Endothelial cell of umbilical vein (primary cell): ENCODE measurements around the gene LARP1.

Experiments
- CTCF ChIP-seq, 2 donors: IDR thresholded peaks; 1 replicate in 1 of 2; 2 replicates in 1 of 2; pipeline ENCODE4 v1.5.1; 2011; ENCODE audit warnings: low read length in 2 of 2, mild to moderate bottlenecking in 2 of 2, moderate library complexity in 2 of 2, control low read depth in 1 of 2, inconsistent platforms in 1 of 2, low read depth in 1 of 2; ENCODE audit not compliant: insufficient read depth in 1 of 2; ENCODE audit errors: extremely low read depth in 1 of 2
- EZH2 ChIP-seq: IDR thresholded peaks from 2 replicates; pipeline ENCODE4 v1.6.1; 2012; ENCODE audit warnings: borderline replicate concordance, low read depth, mild to moderate bottlenecking, moderate library complexity, low read length, inconsistent platforms; ENCODE audit not compliant: severe bottlenecking
- FOS ChIP-seq: IDR thresholded peaks from 2 replicates; pipeline ENCODE4 v1.6.1; 2011; ENCODE audit warnings: mild to moderate bottlenecking, low read length, moderate library complexity, borderline replicate concordance; ENCODE audit not compliant: insufficient read depth
- JUN ChIP-seq: IDR thresholded peaks from 2 replicates; pipeline ENCODE4 v1.6.1; 2011; ENCODE audit warnings: borderline replicate concordance, low read depth; ENCODE audit not compliant: insufficient read length, insufficient read depth
- MAX ChIP-seq: IDR thresholded peaks from 2 replicates; pipeline ENCODE4 v1.6.1; 2011; ENCODE audit not compliant: insufficient read depth, insufficient read length
- MYC ChIP-seq: IDR thresholded peaks from one replicate; pipeline ENCODE4 v1.6.1; 2011; ENCODE audit warnings: mild to moderate bottlenecking, low read depth, low read length
- POLR2A ChIP-seq: IDR thresholded peaks from 2 replicates; pipeline ENCODE4 v1.6.1; 2012; ENCODE audit warnings: low read depth, mild to moderate bottlenecking, control low read depth, low read length
- POLR2AphosphoS5 ChIP-seq: IDR thresholded peaks from 2 replicates; pipeline ENCODE4 v1.6.1; 2012; ENCODE audit warnings: low read depth, mild to moderate bottlenecking, control low read depth, low read length, moderate library complexity; ENCODE audit not compliant: insufficient read depth

GRCh38 chr5:154797762-154798161, 42.6 kb downstream of the LARP1 start:
- TF ChIP-seq CTCF (IDR thresholded peaks at IDR 0.05; ENCODE audit: extremely low read depth in 1 of 2, insufficient read depth in 1 of 2, low read depth in 1 of 2, low read length in 2 of 2) (no peak), POLR2A (no peak), MAX (no peak), JUN (no peak), POLR2AphosphoS5 (no peak), EZH2 (no peak), MYC (no peak), FOS (no peak)
